ENCODE results near the gene TMEM45A. TPM values are rescaled to one million over a fixed set of nuclear protein-coding genes. Genes with fewer than 3 reads are reported as not detected.
A peak's percentile ranks its signal among the peaks of the same experiment; 100 is the strongest.
"Not testable (repeated sequence)": the region's sequence is repeated elsewhere in the genome, so short reads cannot be mapped to it uniquely, and the experiment has no call there.

TMEM45A gene
- polyA plus RNA-seq, 1 of the 3 experiments (the other 2 are of a cell fraction), result 6.4 TPM

DNA sequence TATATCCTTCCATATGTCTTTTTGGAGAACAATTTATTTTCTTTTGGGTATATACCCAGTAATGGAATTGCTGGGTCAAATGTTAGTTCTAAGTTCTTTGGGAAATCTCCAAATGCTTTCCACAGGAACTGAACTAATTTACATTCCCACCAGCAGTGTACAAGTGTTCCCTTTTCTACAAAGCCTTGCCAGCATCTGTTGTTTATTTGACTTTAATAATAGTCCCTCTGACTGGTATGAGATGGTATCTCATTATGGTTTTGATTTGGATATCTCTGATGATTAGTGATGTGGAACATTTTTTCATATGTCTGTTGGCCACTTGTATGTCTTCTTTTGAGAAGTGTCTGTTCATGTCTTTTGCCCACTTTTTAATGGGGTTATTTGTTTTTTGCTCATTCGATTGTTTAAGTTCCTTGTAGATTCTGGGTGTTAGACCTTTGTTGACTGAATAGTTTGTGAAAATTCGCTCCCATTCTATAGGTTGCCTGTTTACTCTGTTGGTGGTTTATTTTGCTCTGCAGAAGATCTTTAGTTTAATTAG lies 48.4 kb downstream of the TMEM45A start:
- DNase-seq, result no peak

DNA sequence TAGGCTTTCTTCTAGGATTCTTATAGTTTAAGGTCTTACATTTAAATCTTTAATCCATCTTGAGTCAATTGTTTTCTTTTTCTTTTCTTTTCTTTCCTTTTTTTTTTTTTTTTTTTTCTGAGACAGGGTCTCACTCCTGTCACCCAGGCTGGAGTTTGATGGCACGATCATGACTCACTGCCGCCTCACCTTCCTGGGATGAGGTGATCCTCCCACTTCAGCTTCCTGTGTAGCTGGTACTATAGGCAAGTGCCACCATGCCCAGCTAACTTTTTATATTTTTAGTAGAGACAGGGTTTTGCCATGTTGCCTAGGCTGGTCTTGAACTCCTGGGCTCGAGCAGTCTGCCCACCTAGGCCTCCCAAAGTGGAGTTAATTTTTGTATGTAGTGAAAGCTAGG lies 49.0 kb downstream of the TMEM45A start:
- H3K4me2 ChIP-seq; H3K4me3 ChIP-seq (ENCODE audit: low read depth in 2 of 2, low read length in 1 of 2); H2AFZ ChIP-seq (ENCODE audit: low read depth); H3K9me2 ChIP-seq; H3K9me3 ChIP-seq; H3K27me3 ChIP-seq (ENCODE audit: insufficient read depth); H3F3A ChIP-seq (replicated peaks; ENCODE audit: insufficient read depth); H3K36me3 ChIP-seq (replicated peaks in 1 of 2; ENCODE audit: control insufficient read depth in 1 of 2, insufficient read depth in 2 of 2, low read length in 1 of 2); H3K4me1 ChIP-seq (ENCODE audit: control insufficient read depth in 1 of 2, insufficient read depth in 2 of 2, low read depth in 1 of 2, low read length in 1 of 2); POLR2A ChIA-PET; H3K79me2 ChIP-seq (ENCODE audit: insufficient read depth); H3K9ac ChIP-seq; H4K20me1 ChIP-seq (ENCODE audit: insufficient read depth); DNase-seq: not testable (repeated sequence)
- H3K27ac ChIP-seq (ENCODE audit: low read depth in 2 of 2, low read length in 1 of 2), result peak overlapping the region in 1 of 2 experiments; percentile 23; a peak in 1 of 4 replicates
- 69% methylated on average over 3 of the region's 3 CpGs for WGBS (ENCODE audit: low lambda C conversion rate)
- CTCF ChIA-PET, result interaction anchor here (0.6 kb wide), 1 partner anchor 896 kb away, joined by 3 read pairs; no protein-coding TSS in a partner anchor

More for the DNA sequence above, 48.4 kb downstream of the TMEM45A start:
- H3K9me3 ChIP-seq, result no peaks in the 10 kb centered on the region
- no peaks in the 10 kb centered on the region for H3K27me3 ChIP-seq (ENCODE audit: insufficient read depth)
- CTCF ChIA-PET, result no interaction called here
- H3K36me3 ChIP-seq (replicated peaks in 1 of 2; ENCODE audit: control insufficient read depth in 1 of 2, insufficient read depth in 2 of 2, low read length in 1 of 2), result no peaks in the 10 kb centered on the region
- H3K9ac ChIP-seq, result no peak overlapping the region
- POLR2A ChIA-PET, result no interaction called here
- TF ChIP-seq TCF12 (IDR thresholded peaks at IDR 0.05), result peak; percentile 43
- no peak for TF ChIP-seq TEAD4 (IDR thresholded peaks at IDR 0.05; ENCODE audit: borderline replicate concordance, insufficient read depth)
- no peak overlapping the region for H2AFZ ChIP-seq (ENCODE audit: low read depth)
- no peaks in the 10 kb centered on the region for H3K79me2 ChIP-seq (ENCODE audit: insufficient read depth)
- peak overlapping the region in 1 of 2 experiments; percentile 23; a peak in 1 of 4 replicates for H3K27ac ChIP-seq (ENCODE audit: low read depth in 2 of 2, low read length in 1 of 2)
- WGBS (ENCODE audit: low lambda C conversion rate), result 74% methylated on average over 2 of the region's 2 CpGs
- no peak overlapping the region for H3K4me3 ChIP-seq (ENCODE audit: low read depth in 2 of 2, low read length in 1 of 2)
- no peak overlapping the region for H3K4me2 ChIP-seq
- no peaks in the 10 kb centered on the region for H3F3A ChIP-seq (replicated peaks; ENCODE audit: insufficient read depth)
- no peaks in the 10 kb centered on the region for H4K20me1 ChIP-seq (ENCODE audit: insufficient read depth)
- H3K9me2 ChIP-seq, result no peaks in the 10 kb centered on the region
- H3K4me1 ChIP-seq (ENCODE audit: control insufficient read depth in 1 of 2, insufficient read depth in 2 of 2, low read depth in 1 of 2, low read length in 1 of 2), result peaks cover 2 to 6% of the 10 kb centered on the region in 2 experiments; a peak in 2 of 4 replicates

DNA sequence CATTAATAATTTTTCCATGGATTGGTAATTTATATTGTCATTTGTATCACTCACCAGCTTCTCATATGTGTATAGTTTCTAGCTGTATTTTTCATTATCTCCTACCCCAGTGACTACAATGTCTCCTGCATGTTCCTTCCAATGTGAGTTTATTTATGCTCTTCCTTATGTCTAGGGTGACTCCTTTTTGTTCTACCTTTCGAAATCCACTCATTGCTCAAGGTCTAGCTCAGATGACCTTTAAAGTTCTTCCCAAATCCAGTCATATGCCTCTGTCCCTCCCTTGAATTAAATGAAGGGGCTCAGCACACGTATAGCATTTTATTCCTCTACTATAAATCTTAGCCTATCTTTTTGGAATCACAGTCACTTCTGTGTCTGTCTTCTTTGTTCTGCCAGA lies 53.0 kb downstream of the TMEM45A start:
- Histone ChIP-seq H3K9me3 (no peaks in the 10 kb centered on the region), H3K9ac (no peak overlapping the region), H3K4me1 (ENCODE audit: control insufficient read depth in 1 of 2, insufficient read depth in 2 of 2, low read depth in 1 of 2, low read length in 1 of 2) (peaks cover 0 to 12% of the 10 kb centered on the region in 2 experiments; a peak in 2 of 4 replicates), H3K36me3 (replicated peaks in 1 of 2; ENCODE audit: control insufficient read depth in 1 of 2, insufficient read depth in 2 of 2, low read length in 1 of 2) (no peaks in the 10 kb centered on the region), H3K79me2 (ENCODE audit: insufficient read depth) (no peaks in the 10 kb centered on the region), H3F3A (replicated peaks; ENCODE audit: insufficient read depth) (no peaks in the 10 kb centered on the region), H3K4me2 (no peak overlapping the region), H3K27me3 (ENCODE audit: insufficient read depth) (no peaks in the 10 kb centered on the region), H2AFZ (ENCODE audit: low read depth) (no peak overlapping the region), H3K4me3 (ENCODE audit: low read depth in 2 of 2, low read length in 1 of 2) (no peak overlapping the region), H3K9me2 (no peaks in the 10 kb centered on the region), H3K27ac (ENCODE audit: low read depth in 2 of 2, low read length in 1 of 2) (no peak overlapping the region), H4K20me1 (ENCODE audit: insufficient read depth) (no peaks in the 10 kb centered on the region)
- TF ChIP-seq ELF1 (IDR thresholded peaks at IDR 0.05) (no peak), POLR2AphosphoS5 (IDR thresholded peaks at IDR 0.05; ENCODE audit: low read depth, low read length) (no peak), FOXJ3 (CRISPR knock-in tag; IDR thresholded peaks at IDR 0.05) (no peak), GABPA (IDR thresholded peaks at IDR 0.05; ENCODE audit: low read depth) (no peak)
- POLR2A ChIA-PET, result no interaction called here
- no peak for DNase-seq
- WGBS (ENCODE audit: low lambda C conversion rate), result 78% methylated on average over 2 of the region's 2 CpGs
- CTCF ChIA-PET, result interaction anchor here (0.9 to 1.5 kb wide), 2 partner anchors 44 to 83 kb away, joined by 3 to 4 read pairs; no protein-coding TSS in a partner anchor
